ENCODE data around the gene ZNF195.
"Not testable (repeated sequence)": the region's sequence is repeated elsewhere in the genome, so short reads cannot be mapped to it uniquely, and the experiment has no call there.

DNA sequence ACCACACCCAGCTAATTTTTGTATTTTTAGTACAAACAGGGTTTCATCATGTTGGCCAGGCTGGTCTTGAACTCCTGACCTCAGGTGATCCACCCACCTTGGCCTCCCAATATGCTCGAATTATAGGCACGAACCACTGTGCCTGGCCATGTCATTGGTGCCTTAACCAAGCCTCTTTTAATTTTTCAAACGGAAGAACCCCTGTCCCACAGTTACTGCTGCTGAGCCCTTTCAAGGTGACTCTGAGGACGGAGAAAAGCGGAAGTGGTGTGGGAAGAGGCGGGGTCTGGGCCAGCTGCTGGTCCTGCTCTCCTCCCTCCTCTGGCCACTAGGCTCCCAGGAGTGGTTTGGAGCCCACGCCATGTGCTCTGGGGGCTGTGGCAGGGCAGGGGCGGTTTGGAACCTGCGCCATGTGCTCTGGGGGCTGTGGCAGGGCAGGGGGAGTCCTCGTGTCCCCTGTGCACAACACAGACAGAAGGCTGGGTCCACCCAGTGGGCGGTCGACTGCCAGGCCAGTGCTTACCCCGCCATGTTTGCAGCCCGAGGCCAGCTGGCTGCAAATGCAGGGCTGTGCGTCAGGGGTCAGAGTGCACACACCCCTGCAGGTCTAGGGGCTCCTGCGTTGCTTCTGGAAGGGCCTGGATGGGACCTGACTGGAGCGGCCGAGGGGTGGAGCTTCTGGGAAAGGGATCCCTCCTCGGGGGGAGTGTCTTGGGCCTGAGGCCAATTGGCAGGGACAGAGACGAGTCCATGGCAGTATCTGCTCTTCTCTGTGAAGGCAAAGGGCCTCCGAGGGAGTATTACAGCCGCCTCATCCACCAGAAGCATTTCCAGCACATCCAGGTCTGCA, 25.4 kb upstream of the ZNF195 start:
- not testable (repeated sequence) for TF ChIP-seq CTCF (IDR thresholded peaks at IDR 0.05); EZH2 (IDR thresholded peaks at IDR 0.05; ENCODE audit: borderline replicate concordance, insufficient read depth, low read depth, low read length, poor library complexity, severe bottlenecking)

Measured in B cell (primary cell).